Measurements from ENCODE around the gene GAB4.

Gene GAB4

DNA sequence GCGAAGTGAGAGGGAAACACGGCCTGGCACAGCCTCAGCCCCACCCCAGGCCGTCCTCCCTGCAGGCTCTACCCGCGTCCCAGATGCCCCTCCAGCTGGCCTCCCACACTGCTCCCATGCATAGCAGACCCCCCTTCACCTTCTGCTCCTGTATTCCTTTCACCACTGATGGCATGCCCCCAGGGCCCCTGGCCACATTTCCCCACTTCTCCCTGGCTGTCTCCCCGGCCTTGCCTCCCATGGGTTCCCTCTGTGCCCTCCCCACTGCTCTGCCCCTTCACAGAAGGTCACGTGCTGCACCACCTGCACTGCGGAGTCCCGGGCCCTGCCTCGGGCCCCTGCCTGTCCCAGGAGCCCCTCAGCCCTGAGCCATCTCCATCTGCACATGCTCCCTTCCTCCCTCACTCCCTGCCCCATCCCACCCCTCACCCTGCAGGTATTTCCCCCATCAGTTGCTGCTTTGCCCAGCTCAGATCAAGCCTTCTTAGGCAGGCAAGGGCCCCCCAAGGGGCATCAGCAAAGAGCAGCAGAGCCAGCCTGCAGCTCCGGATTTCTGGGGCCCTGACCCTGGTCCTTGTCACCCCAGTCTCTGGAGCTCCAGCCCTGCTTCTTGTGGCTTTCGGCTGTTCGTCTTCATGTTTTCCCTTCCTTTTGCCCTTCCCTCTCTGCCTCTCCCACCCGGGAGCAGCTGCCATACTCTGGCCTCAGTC, 46.4 kb downstream of the GAB4 start:
- Histone ChIP-seq H2BK12ac (ENCODE audit: low read length) (no peak overlapping the region), H3K4ac (ENCODE audit: low read length) (no peak overlapping the region), H3K4me2 (ENCODE audit: insufficient read depth, low read length, poor library complexity, severe bottlenecking) (no peak overlapping the region), H2AK5ac (ENCODE audit: low read depth, low read length) (no peak overlapping the region), H2BK5ac (ENCODE audit: low read length) (no peak overlapping the region), H3K23ac (ENCODE audit: low read depth, low read length, poor library complexity) (no peak overlapping the region), H3K9me3 (replicated peaks in 1 of 2; ENCODE audit: control insufficient read depth in 2 of 2, insufficient read depth in 1 of 2, low read depth in 1 of 2, low read length in 2 of 2) (peaks cover 0 to 62% of the 10 kb centered on the region in 2 donors), H3K79me1 (ENCODE audit: low read depth, low read length) (peaks cover 2% of the 10 kb centered on the region), H3K18ac (ENCODE audit: low read length) (no peak overlapping the region), H4K8ac (ENCODE audit: low read depth, low read length) (no peak overlapping the region), H2BK120ac (ENCODE audit: low read depth, low read length) (no peak overlapping the region), H2BK15ac (ENCODE audit: low read length) (no peak overlapping the region), H4K91ac (ENCODE audit: low read depth, low read length, poor library complexity) (no peak overlapping the region), H3K27me3 (ENCODE audit: control insufficient read depth in 3 of 3, insufficient read depth in 3 of 3, low read depth in 1 of 3, low read length in 3 of 3) (no peaks in the 10 kb centered on the region), H3K14ac (ENCODE audit: low read length) (no peak overlapping the region), H3K4me1 (ENCODE audit: control insufficient read depth in 2 of 2, insufficient read depth in 1 of 2, low read depth in 1 of 2, low read length in 2 of 2) (no peaks in the 10 kb centered on the region), H3K4me3 (ENCODE audit: low read length in 2 of 2) (peak overlapping the region in 1 of 2 donors; percentile 34), H3K27ac (replicated peaks; ENCODE audit: low read length) (no peak overlapping the region), H3K36me3 (replicated peaks in 1 of 2; ENCODE audit: control insufficient read depth in 2 of 2, insufficient read depth in 2 of 2, low read length in 2 of 2) (peaks cover 0 to 2% of the 10 kb centered on the region in 2 donors), H3K9ac (ENCODE audit: low read depth, low read length, poor library complexity) (no peak overlapping the region), H2AFZ (ENCODE audit: low read length) (no peak overlapping the region)
- no peak for DNase-seq (ENCODE audit: low spot score)
- WGBS, 2 donors (ENCODE audit: extremely low coverage in 2 of 2, insufficient read length in 2 of 2, insufficient replicate concordance in 1 of 2) = no CpG with 5 or more reads among the region's 14 CpGs

DNA sequence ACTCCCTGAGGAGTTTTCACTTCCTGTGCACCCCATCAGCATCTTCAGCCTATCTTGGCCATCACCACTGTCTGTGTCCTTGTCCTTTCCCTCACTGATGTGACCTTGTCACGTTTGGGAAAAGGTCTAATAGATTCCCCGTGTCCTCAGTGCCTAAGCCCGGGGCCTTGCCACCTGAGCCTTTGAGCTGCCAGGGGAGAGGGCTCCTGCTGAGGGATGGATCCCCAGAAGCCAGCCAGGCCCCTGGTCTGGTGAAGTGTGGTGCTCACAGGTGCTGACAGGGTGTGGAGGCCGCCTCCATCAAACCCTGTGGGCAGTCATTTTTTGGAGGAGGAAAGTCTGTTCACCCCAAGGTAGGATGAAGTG, 47.2 kb downstream of the GAB4 start:
- Histone ChIP-seq H3K14ac (ENCODE audit: low read length) (no peak overlapping the region), H4K8ac (ENCODE audit: low read depth, low read length) (no peak overlapping the region), H2BK12ac (ENCODE audit: low read length) (no peak overlapping the region)

GRCh38 chr22:16960220-16960883, 47.7 kb downstream of the GAB4 start:
- Histone ChIP-seq H3K9ac (ENCODE audit: low read depth, low read length, poor library complexity) (no peak overlapping the region), H3K4ac (ENCODE audit: low read length) (no peak overlapping the region), H3K23ac (ENCODE audit: low read depth, low read length, poor library complexity) (no peak overlapping the region), H3K14ac (ENCODE audit: low read length) (no peak overlapping the region), H3K4me2 (ENCODE audit: insufficient read depth, low read length, poor library complexity, severe bottlenecking) (no peak overlapping the region), H3K27me3 (ENCODE audit: control insufficient read depth in 3 of 3, insufficient read depth in 3 of 3, low read depth in 1 of 3, low read length in 3 of 3) (no peaks in the 10 kb centered on the region), H3K79me1 (ENCODE audit: low read depth, low read length) (peaks cover 2% of the 10 kb centered on the region), H2BK15ac (ENCODE audit: low read length) (no peak overlapping the region), H2AFZ (ENCODE audit: low read length) (no peak overlapping the region), H3K27ac (replicated peaks; ENCODE audit: low read length) (no peak overlapping the region), H3K9me3 (replicated peaks in 1 of 2; ENCODE audit: control insufficient read depth in 2 of 2, insufficient read depth in 1 of 2, low read depth in 1 of 2, low read length in 2 of 2) (peaks cover 0 to 66% of the 10 kb centered on the region in 2 donors), H2AK5ac (ENCODE audit: low read depth, low read length) (no peak overlapping the region), H2BK5ac (ENCODE audit: low read length) (no peak overlapping the region), H4K8ac (ENCODE audit: low read depth, low read length) (no peak overlapping the region), H3K36me3 (replicated peaks in 1 of 2; ENCODE audit: control insufficient read depth in 2 of 2, insufficient read depth in 2 of 2, low read length in 2 of 2) (peaks cover 0 to 2% of the 10 kb centered on the region in 2 donors), H4K91ac (ENCODE audit: low read depth, low read length, poor library complexity) (no peak overlapping the region), H3K4me3 (ENCODE audit: low read length in 2 of 2) (no peak overlapping the region), H3K4me1 (ENCODE audit: control insufficient read depth in 2 of 2, insufficient read depth in 1 of 2, low read depth in 1 of 2, low read length in 2 of 2) (no peaks in the 10 kb centered on the region), H3K18ac (ENCODE audit: low read length) (no peak overlapping the region), H2BK12ac (ENCODE audit: low read length) (no peak overlapping the region), H2BK120ac (ENCODE audit: low read depth, low read length) (no peak overlapping the region)
- no peak for DNase-seq (ENCODE audit: low spot score)
- WGBS, 2 donors (ENCODE audit: extremely low coverage in 2 of 2, insufficient read length in 2 of 2, insufficient replicate concordance in 1 of 2) = no CpG with 5 or more reads among the region's 3 CpGs

More for the DNA sequence above, 47.2 kb downstream of the GAB4 start:
- WGBS, 2 donors (ENCODE audit: extremely low coverage in 2 of 2, insufficient read length in 2 of 2, insufficient replicate concordance in 1 of 2) = no CpG with 5 or more reads among the region's 4 CpGs
- H2BK5ac ChIP-seq (ENCODE audit: low read length) = no peak overlapping the region
- no peak overlapping the region for H3K4ac ChIP-seq (ENCODE audit: low read length)
- H3K4me1 ChIP-seq (ENCODE audit: control insufficient read depth in 2 of 2, insufficient read depth in 1 of 2, low read depth in 1 of 2, low read length in 2 of 2) = no peaks in the 10 kb centered on the region
- no peak overlapping the region for H3K9ac ChIP-seq (ENCODE audit: low read depth, low read length, poor library complexity)
- no peak overlapping the region for H2BK120ac ChIP-seq (ENCODE audit: low read depth, low read length)
- no peak overlapping the region for H4K91ac ChIP-seq (ENCODE audit: low read depth, low read length, poor library complexity)
- H3K23ac ChIP-seq (ENCODE audit: low read depth, low read length, poor library complexity) = no peak overlapping the region
- no peak overlapping the region for H2BK15ac ChIP-seq (ENCODE audit: low read length)
- H3K27me3 ChIP-seq (ENCODE audit: control insufficient read depth in 3 of 3, insufficient read depth in 3 of 3, low read depth in 1 of 3, low read length in 3 of 3) = no peaks in the 10 kb centered on the region
- H3K18ac ChIP-seq (ENCODE audit: low read length) = no peak overlapping the region
- H2AFZ ChIP-seq (ENCODE audit: low read length) = no peak overlapping the region
- peaks cover 2% of the 10 kb centered on the region for H3K79me1 ChIP-seq (ENCODE audit: low read depth, low read length)
- no peak overlapping the region for H3K4me2 ChIP-seq (ENCODE audit: insufficient read depth, low read length, poor library complexity, severe bottlenecking)
- H3K36me3 ChIP-seq (replicated peaks in 1 of 2; ENCODE audit: control insufficient read depth in 2 of 2, insufficient read depth in 2 of 2, low read length in 2 of 2) = peaks cover 0 to 2% of the 10 kb centered on the region in 2 donors
- H2AK5ac ChIP-seq (ENCODE audit: low read depth, low read length) = no peak overlapping the region
- no peak for DNase-seq (ENCODE audit: low spot score)
- H3K27ac ChIP-seq (replicated peaks; ENCODE audit: low read length) = no peak overlapping the region
- peaks cover 0 to 65% of the 10 kb centered on the region in 2 donors for H3K9me3 ChIP-seq (replicated peaks in 1 of 2; ENCODE audit: control insufficient read depth in 2 of 2, insufficient read depth in 1 of 2, low read depth in 1 of 2, low read length in 2 of 2)
- H3K4me3 ChIP-seq (ENCODE audit: low read length in 2 of 2) = no peak overlapping the region

DNA sequence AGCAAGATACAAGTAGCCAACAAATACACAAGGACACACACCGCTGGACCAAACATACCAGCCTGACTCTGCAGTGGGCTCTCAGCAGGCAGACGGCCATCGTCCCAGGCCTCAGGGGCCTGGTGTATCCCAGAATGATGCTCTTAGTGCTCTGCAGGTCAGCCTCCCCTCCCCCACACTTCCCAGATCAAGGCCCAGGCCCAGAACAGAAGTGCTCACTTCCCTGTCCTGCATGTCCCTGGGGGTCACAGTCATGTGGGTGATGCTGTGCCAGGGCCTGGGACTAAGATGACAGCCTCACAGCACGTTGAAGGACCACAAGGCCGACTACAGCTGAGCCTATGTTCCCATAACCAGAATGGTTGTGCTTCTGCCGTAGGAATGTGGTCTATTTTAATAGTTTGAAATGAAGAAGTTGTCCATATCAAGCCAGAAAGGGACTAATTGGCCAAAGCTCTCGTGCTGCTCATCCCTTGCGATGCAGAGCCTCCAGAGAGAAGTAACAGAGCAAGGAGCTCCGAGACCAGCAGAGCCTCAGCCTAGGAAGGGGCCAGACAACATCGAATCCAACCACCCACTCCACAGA, 48.6 kb downstream of the GAB4 start:
- no peak overlapping the region for H4K91ac ChIP-seq (ENCODE audit: low read depth, low read length, poor library complexity)
- no peak overlapping the region for H3K4ac ChIP-seq (ENCODE audit: low read length)
- H3K79me1 ChIP-seq (ENCODE audit: low read depth, low read length) = no peaks in the 10 kb centered on the region
- H2AFZ ChIP-seq (ENCODE audit: low read length) = no peak overlapping the region
- no CpG with 5 or more reads among the region's 10 CpGs for WGBS, 2 donors (ENCODE audit: extremely low coverage in 2 of 2, insufficient read length in 2 of 2, insufficient replicate concordance in 1 of 2)
- no peak overlapping the region for H3K14ac ChIP-seq (ENCODE audit: low read length)
- H3K27me3 ChIP-seq (ENCODE audit: control insufficient read depth in 3 of 3, insufficient read depth in 3 of 3, low read depth in 1 of 3, low read length in 3 of 3) = no peaks in the 10 kb centered on the region
- H3K23ac ChIP-seq (ENCODE audit: low read depth, low read length, poor library complexity) = no peak overlapping the region
- peaks cover 0 to 62% of the 10 kb centered on the region in 2 donors for H3K9me3 ChIP-seq (replicated peaks in 1 of 2; ENCODE audit: control insufficient read depth in 2 of 2, insufficient read depth in 1 of 2, low read depth in 1 of 2, low read length in 2 of 2)
- no peak overlapping the region for H4K8ac ChIP-seq (ENCODE audit: low read depth, low read length)
- no peak overlapping the region for H3K9ac ChIP-seq (ENCODE audit: low read depth, low read length, poor library complexity)
- no peak for DNase-seq (ENCODE audit: low spot score)
- no peak overlapping the region for H2AK5ac ChIP-seq (ENCODE audit: low read depth, low read length)
- H3K18ac ChIP-seq (ENCODE audit: low read length) = no peak overlapping the region
- no peak overlapping the region for H3K27ac ChIP-seq (replicated peaks; ENCODE audit: low read length)
- H2BK12ac ChIP-seq (ENCODE audit: low read length) = no peak overlapping the region
- H3K4me3 ChIP-seq (ENCODE audit: low read length in 2 of 2) = no peak overlapping the region
- H3K4me2 ChIP-seq (ENCODE audit: insufficient read depth, low read length, poor library complexity, severe bottlenecking) = no peak overlapping the region
- H2BK5ac ChIP-seq (ENCODE audit: low read length) = no peak overlapping the region
- H3K4me1 ChIP-seq (ENCODE audit: control insufficient read depth in 2 of 2, insufficient read depth in 1 of 2, low read depth in 1 of 2, low read length in 2 of 2) = no peaks in the 10 kb centered on the region
- peaks cover 0 to 2% of the 10 kb centered on the region in 2 donors for H3K36me3 ChIP-seq (replicated peaks in 1 of 2; ENCODE audit: control insufficient read depth in 2 of 2, insufficient read depth in 2 of 2, low read length in 2 of 2)
- H2BK120ac ChIP-seq (ENCODE audit: low read depth, low read length) = no peak overlapping the region
- H2BK15ac ChIP-seq (ENCODE audit: low read length) = no peak overlapping the region

All from neuronal stem cell (in vitro differentiated cells).